Mesenteric fat pad (tissue), 1 donor: Measurements from ENCODE around the gene CNTN4. TPM values are rescaled to one million over a fixed set of nuclear protein-coding genes. Genes with fewer than 3 reads are reported as not detected.

Experiments
- DNase-seq: peaks from one replicate; pipeline ENCODE4 v3.0.0-alpha.2; 2020; ENCODE audit warnings: low spot score
- total RNA-seq: library from RNA; stranded (reverse); fragmentation: NEBNext Ultra II Directional; extraction: Animal tissue kit (Norgen Biotek cat#: 25700); gene quantifications from one replicate; pipeline ENCODE4 v1.2.1, GENCODE V29; 2021
- donor health status: DM: yes; HTN: yes; CAD: no.

Gene CNTN4
- total RNA-seq, 1 donor from 2014 or later = 3.8 TPM

GRCh38 chr3:2579206-2579605, 480.5 kb downstream of the CNTN4 start:
- DNase-seq = no peak

- DNase-seq = no peak
These were observed 484.4 kb downstream of the CNTN4 start for GRCh38 chr3:2583046-2583445.

- DNase-seq = no peak
These were observed 490.8 kb downstream of the CNTN4 start for GRCh38 chr3:2589336-2589969.

GRCh38 chr3:2595486-2595885, 496.8 kb downstream of the CNTN4 start:
- no peak for DNase-seq

- DNase-seq = no peak
These were observed 498.9 kb downstream of the CNTN4 start for GRCh38 chr3:2597615-2598014.

- DNase-seq = no peak
These were observed 500.8 kb downstream of the CNTN4 start for GRCh38 chr3:2599471-2599870.

GRCh38 chr3:2603692-2604289, 505.1 kb downstream of the CNTN4 start:
- DNase-seq = no peak

GRCh38 chr3:2614578-2614977, 515.9 kb downstream of the CNTN4 start:
- DNase-seq = no peak

GRCh38 chr3:2615080-2615479, 516.4 kb downstream of the CNTN4 start:
- DNase-seq = no peak

GRCh38 chr3:2623436-2623835, 524.8 kb downstream of the CNTN4 start:
- DNase-seq = no peak

- no peak for DNase-seq
These were observed 529.5 kb downstream of the CNTN4 start for GRCh38 chr3:2628117-2628516.

- DNase-seq = no peak
These were observed 536.8 kb downstream of the CNTN4 start for GRCh38 chr3:2635511-2635910.

- no peak for DNase-seq
These were observed 544.9 kb downstream of the CNTN4 start for GRCh38 chr3:2643606-2644005.

- no peak for DNase-seq
These were observed 546.3 kb downstream of the CNTN4 start for GRCh38 chr3:2645001-2645400.

GRCh38 chr3:2650746-2651145, 552.1 kb downstream of the CNTN4 start:
- no peak for DNase-seq

- no peak for DNase-seq
These were observed 553.7 kb downstream of the CNTN4 start for GRCh38 chr3:2652386-2652785.

- no peak for DNase-seq
These were observed 555.0 kb downstream of the CNTN4 start for GRCh38 chr3:2653706-2654105.

GRCh38 chr3:2655229-2655701, 556.6 kb downstream of the CNTN4 start:
- DNase-seq = no peak

- DNase-seq = no peak
These were observed 558.4 kb downstream of the CNTN4 start for GRCh38 chr3:2656806-2657777.

GRCh38 chr3:2657971-2658370, 559.3 kb downstream of the CNTN4 start:
- DNase-seq = no peak

- DNase-seq = no peak
These were observed 561.2 kb downstream of the CNTN4 start for GRCh38 chr3:2659896-2660295.

GRCh38 chr3:2661078-2661477, 562.4 kb downstream of the CNTN4 start:
- DNase-seq = no peak
